Neural cell (in vitro differentiated cells): Measurements from ENCODE around the gene FOXI1. TPM values are rescaled to one million over a fixed set of nuclear protein-coding genes. Genes with fewer than 3 reads are reported as not detected.

ENCODE experiments used
- H2AFZ ChIP-seq: fragments of 200-600, 300-800 bp; sonication (generic), shearing (Covaris generic); 2 replicates; pipeline ENCODE4 v1.6.0; 2014; ENCODE audit warnings: low read depth, mild to moderate bottlenecking, antibody characterized with exemption, low read length, moderate library complexity
- H3F3A ChIP-seq: fragments of 200-600 bp; shearing (Covaris generic); 2 replicates; pipeline ENCODE4 v1.6.1; 2016; ENCODE audit warnings: mild to moderate bottlenecking, moderate library complexity, mixed read lengths, antibody characterized with exemption, low read length; ENCODE audit not compliant: insufficient read depth, poor library complexity, severe bottlenecking
- H3K27ac ChIP-seq: fragments of 200-600, 300-800 bp; sonication (generic), shearing (Covaris generic); 2 replicates; pipeline ENCODE4 v1.5.1; 2014; ENCODE audit warnings: mild to moderate bottlenecking, low read length, moderate library complexity
- H3K27me3 ChIP-seq: fragments of 300-800, 200-600 bp; sonication (generic), shearing (Covaris generic); 2 replicates; pipeline ENCODE4 v1.6.0; 2014; ENCODE audit warnings: mild to moderate bottlenecking, low read depth, low read length, moderate library complexity; ENCODE audit not compliant: insufficient read depth
- H3K36me3 ChIP-seq: fragments of 300-800, 200-600 bp; sonication (generic), shearing (Covaris generic); 2 replicates; pipeline ENCODE4 v1.5.1; 2014; ENCODE audit warnings: mild to moderate bottlenecking, antibody characterized with exemption, low read length, moderate library complexity; ENCODE audit not compliant: insufficient read depth
- H3K4me2 ChIP-seq: fragments of 300-800, 200-600 bp; sonication (generic), shearing (Covaris generic); 2 replicates; pipeline ENCODE4 v1.6.0; 2014; ENCODE audit warnings: mild to moderate bottlenecking, low read length
- H3K4me3 ChIP-seq: fragments of 300-800, 200-600 bp; sonication (generic), shearing (Covaris generic); 2 replicates; pipeline ENCODE4 v1.5.1; 2014; ENCODE audit warnings: mild to moderate bottlenecking, low read length, moderate library complexity
- H3K79me2 ChIP-seq: fragments of 200-600 bp; shearing (Covaris generic); replicated peaks from 2 replicates; pipeline ENCODE4 v1.6.0; 2014; ENCODE audit warnings: mild to moderate bottlenecking, low read length, moderate library complexity; ENCODE audit not compliant: insufficient read depth
- H3K9ac ChIP-seq: fragments of 300-800, 200-600 bp; sonication (generic), shearing (Covaris generic); 2 replicates; pipeline ENCODE4 v1.6.1; 2016; ENCODE audit warnings: mild to moderate bottlenecking, low read length, mixed read lengths
- H3K9me2 ChIP-seq: fragments of 200-600 bp; shearing (Covaris generic); 2 replicates; pipeline ENCODE4 v1.6.1; 2016; ENCODE audit warnings: mild to moderate bottlenecking, low read length, mixed read lengths; ENCODE audit not compliant: insufficient read depth
- H3K9me3 ChIP-seq: fragments of 200-600, 300-800 bp; sonication (generic), shearing (Covaris generic); 2 replicates; pipeline ENCODE4 v1.6.1; 2016; ENCODE audit warnings: mild to moderate bottlenecking, mixed run types, low read length, moderate library complexity, mixed read lengths
- H4K20me1 ChIP-seq: fragments of 200-600 bp; shearing (Covaris generic); 2 replicates; pipeline ENCODE4 v1.6.1; 2016; ENCODE audit warnings: mild to moderate bottlenecking, mixed run types; ENCODE audit not compliant: insufficient read depth
- EP300 ChIP-seq: fragments of 450-650 bp; conservative IDR thresholded peaks from 2 replicates; pipeline ENCODE4 v1.6.1; 2014; ENCODE audit warnings: antibody characterized with exemption, mild to moderate bottlenecking, moderate library complexity; ENCODE audit not compliant: poor library complexity, severe bottlenecking
- EZH2 ChIP-seq: fragments of 200-600, 300-800 bp; shearing (Covaris generic), sonication (generic); IDR thresholded peaks from 2 replicates; pipeline ENCODE4 v1.6.1; 2014; ENCODE audit warnings: antibody characterized with exemption, low read length, borderline replicate concordance, mild to moderate bottlenecking; ENCODE audit not compliant: insufficient read depth, poor library complexity, severe bottlenecking
- MXI1 ChIP-seq: fragments of 450-650 bp; conservative IDR thresholded peaks from 2 replicates; pipeline ENCODE4 v1.6.1; 2014; ENCODE audit warnings: antibody characterized with exemption, mild to moderate bottlenecking; ENCODE audit not compliant: poor library complexity, severe bottlenecking
- POLR2AphosphoS5 ChIP-seq: IDR thresholded peaks from 2 replicates; pipeline ENCODE4 v1.6.1; 2012
- RAD21 ChIP-seq: fragments of 450-650 bp; conservative IDR thresholded peaks from 2 replicates; pipeline ENCODE4 v1.6.1; 2014; ENCODE audit warnings: antibody characterized with exemption, mild to moderate bottlenecking, moderate library complexity
- SMC3 ChIP-seq: fragments of 450-650 bp; conservative IDR thresholded peaks from 2 replicates; pipeline ENCODE4 v1.6.1; 2014; ENCODE audit warnings: antibody characterized with exemption, mild to moderate bottlenecking, moderate library complexity; ENCODE audit not compliant: poor library complexity
- TAF1 ChIP-seq: IDR thresholded peaks from 2 replicates; pipeline ENCODE4 v1.6.1; 2012; ENCODE audit warnings: low read depth
- polyA plus RNA-seq: library from polyadenylated mRNA; depleted of rRNA; stranded (reverse); fragments of >200 nt; gene quantifications from 2 replicates; pipeline ENCODE4 v1.2.3, GENCODE V29; 2014
- TF ChIP-seq, protein P1 (sequence below): fragments of 450-650 bp; IDR thresholded peaks from 2 replicates; pipeline ENCODE4 v1.5.1; 2014; ENCODE audit warnings: antibody characterized with exemption, mild to moderate bottlenecking, moderate library complexity; ENCODE audit not compliant: poor library complexity, severe bottlenecking
- TF ChIP-seq, protein P2 (sequence below): IDR thresholded peaks from 2 replicates; pipeline ENCODE4 v1.6.1; 2012; ENCODE audit warnings: borderline replicate concordance

Gene FOXI1
- polyA plus RNA-seq, 1 donor from 2014 or later, result not detected

DNA sequence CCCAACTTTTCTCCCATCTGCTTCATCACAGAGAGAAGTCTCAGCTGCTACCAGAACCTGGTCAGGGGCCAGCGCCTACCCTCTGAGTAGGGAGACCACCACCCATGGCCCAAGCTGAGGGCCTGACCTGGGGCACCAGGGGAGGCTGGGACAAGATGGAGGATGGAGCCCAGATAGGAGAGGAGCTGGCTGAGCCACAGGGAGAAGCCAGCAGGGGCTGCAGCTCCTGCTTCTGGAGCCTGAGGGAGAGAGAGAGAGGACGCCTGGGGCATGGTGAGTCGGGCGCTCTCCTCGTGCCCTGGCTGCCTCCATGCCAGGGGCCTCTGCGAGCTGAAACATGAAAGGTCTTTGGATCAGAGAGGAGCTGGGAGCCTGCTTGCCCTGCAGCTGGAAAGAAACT, 1.4 kb upstream of the FOXI1 start:
- Histone ChIP-seq H3K27me3 (no peaks in the 10 kb centered on the region), H3K36me3 (no peaks in the 10 kb centered on the region), H2AFZ (no peak overlapping the region), H3K9me3 (no peaks in the 10 kb centered on the region), H3F3A (no peaks in the 10 kb centered on the region), H3K4me2 (no peak overlapping the region), H3K9ac (no peak overlapping the region), H4K20me1 (no peaks in the 10 kb centered on the region), H3K4me3 (no peak overlapping the region), H3K27ac (no peak overlapping the region), H3K9me2 (no peaks in the 10 kb centered on the region), H3K79me2 (no peaks in the 10 kb centered on the region)
- no peak for TF ChIP-seq TAF1
- TF ChIP-seq, protein P1, sequence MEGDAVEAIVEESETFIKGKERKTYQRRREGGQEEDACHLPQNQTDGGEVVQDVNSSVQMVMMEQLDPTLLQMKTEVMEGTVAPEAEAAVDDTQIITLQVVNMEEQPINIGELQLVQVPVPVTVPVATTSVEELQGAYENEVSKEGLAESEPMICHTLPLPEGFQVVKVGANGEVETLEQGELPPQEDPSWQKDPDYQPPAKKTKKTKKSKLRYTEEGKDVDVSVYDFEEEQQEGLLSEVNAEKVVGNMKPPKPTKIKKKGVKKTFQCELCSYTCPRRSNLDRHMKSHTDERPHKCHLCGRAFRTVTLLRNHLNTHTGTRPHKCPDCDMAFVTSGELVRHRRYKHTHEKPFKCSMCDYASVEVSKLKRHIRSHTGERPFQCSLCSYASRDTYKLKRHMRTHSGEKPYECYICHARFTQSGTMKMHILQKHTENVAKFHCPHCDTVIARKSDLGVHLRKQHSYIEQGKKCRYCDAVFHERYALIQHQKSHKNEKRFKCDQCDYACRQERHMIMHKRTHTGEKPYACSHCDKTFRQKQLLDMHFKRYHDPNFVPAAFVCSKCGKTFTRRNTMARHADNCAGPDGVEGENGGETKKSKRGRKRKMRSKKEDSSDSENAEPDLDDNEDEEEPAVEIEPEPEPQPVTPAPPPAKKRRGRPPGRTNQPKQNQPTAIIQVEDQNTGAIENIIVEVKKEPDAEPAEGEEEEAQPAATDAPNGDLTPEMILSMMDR, result no peak
- no peak for TF ChIP-seq EZH2
- TF ChIP-seq SMC3, result no peak

DNA sequence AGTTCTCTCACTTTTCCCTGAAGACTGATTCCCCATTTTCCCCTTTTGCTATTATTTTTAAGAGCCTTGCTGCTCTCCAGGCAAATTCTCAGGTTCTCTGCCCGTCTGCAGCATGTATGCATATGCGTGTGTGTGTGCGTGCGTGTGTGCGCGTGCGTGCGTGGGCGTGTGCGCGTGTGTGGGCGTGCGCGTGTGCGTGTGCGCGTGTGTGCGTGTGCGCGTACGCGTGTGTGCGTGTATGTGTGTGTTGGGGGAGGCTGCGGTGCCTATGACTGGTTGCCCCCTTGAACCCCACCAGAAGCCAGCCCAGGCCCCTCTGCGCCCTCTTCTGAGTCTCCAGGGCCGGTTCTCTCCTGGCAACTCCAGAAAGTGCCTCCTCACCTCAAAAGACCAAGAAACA, 987 bp upstream of the FOXI1 start:
- H3K36me3 ChIP-seq, result no peaks in the 10 kb centered on the region
- H2AFZ ChIP-seq, result no peak overlapping the region
- no peaks in the 10 kb centered on the region for H4K20me1 ChIP-seq
- no peak overlapping the region for H3K4me3 ChIP-seq
- no peak overlapping the region for H3K27ac ChIP-seq
- no peaks in the 10 kb centered on the region for H3K9me3 ChIP-seq
- H3K79me2 ChIP-seq, result no peaks in the 10 kb centered on the region
- H3K4me2 ChIP-seq, result no peak overlapping the region
- no peaks in the 10 kb centered on the region for H3F3A ChIP-seq
- H3K9me2 ChIP-seq, result no peaks in the 10 kb centered on the region
- TF ChIP-seq, protein P2, sequence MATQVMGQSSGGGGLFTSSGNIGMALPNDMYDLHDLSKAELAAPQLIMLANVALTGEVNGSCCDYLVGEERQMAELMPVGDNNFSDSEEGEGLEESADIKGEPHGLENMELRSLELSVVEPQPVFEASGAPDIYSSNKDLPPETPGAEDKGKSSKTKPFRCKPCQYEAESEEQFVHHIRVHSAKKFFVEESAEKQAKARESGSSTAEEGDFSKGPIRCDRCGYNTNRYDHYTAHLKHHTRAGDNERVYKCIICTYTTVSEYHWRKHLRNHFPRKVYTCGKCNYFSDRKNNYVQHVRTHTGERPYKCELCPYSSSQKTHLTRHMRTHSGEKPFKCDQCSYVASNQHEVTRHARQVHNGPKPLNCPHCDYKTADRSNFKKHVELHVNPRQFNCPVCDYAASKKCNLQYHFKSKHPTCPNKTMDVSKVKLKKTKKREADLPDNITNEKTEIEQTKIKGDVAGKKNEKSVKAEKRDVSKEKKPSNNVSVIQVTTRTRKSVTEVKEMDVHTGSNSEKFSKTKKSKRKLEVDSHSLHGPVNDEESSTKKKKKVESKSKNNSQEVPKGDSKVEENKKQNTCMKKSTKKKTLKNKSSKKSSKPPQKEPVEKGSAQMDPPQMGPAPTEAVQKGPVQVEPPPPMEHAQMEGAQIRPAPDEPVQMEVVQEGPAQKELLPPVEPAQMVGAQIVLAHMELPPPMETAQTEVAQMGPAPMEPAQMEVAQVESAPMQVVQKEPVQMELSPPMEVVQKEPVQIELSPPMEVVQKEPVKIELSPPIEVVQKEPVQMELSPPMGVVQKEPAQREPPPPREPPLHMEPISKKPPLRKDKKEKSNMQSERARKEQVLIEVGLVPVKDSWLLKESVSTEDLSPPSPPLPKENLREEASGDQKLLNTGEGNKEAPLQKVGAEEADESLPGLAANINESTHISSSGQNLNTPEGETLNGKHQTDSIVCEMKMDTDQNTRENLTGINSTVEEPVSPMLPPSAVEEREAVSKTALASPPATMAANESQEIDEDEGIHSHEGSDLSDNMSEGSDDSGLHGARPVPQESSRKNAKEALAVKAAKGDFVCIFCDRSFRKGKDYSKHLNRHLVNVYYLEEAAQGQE, result no peak
- no peak overlapping the region for H3K9ac ChIP-seq
- no peaks in the 10 kb centered on the region for H3K27me3 ChIP-seq

DNA sequence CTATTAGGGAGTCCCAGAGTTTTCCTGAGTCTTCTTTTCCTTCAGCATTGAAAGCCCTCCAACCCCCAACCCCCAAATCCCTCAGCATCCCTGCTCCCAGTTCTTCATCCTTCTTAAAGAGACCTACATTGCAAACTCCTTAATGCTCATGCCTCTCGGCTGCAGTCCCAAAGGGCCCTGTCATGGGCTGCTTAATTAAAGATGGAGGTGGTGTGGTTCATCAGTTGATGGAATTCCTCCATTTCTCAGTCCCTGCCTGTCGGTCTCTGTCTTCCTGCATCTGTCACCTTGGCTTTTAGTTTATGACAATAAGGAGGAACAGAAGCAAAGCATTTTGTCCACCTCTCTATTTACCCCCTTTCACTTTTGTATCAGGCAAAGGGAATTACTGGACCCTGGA, 2.0 kb downstream of the FOXI1 start:
- Histone ChIP-seq H3K4me2 (no peak overlapping the region), H3K9me2 (no peaks in the 10 kb centered on the region), H3K9me3 (no peaks in the 10 kb centered on the region), H3K27ac (no peak overlapping the region), H3K4me3 (no peak overlapping the region), H3K36me3 (no peaks in the 10 kb centered on the region), H3K9ac (no peak overlapping the region), H3K27me3 (no peaks in the 10 kb centered on the region), H4K20me1 (no peaks in the 10 kb centered on the region), H2AFZ (no peak overlapping the region), H3F3A (no peaks in the 10 kb centered on the region), H3K79me2 (no peaks in the 10 kb centered on the region)
- TF ChIP-seq MXI1 (no peak), SMC3 (no peak), POLR2AphosphoS5 (no peak), EP300 (no peak), EZH2 (no peak), RAD21 (no peak), TAF1 (no peak)
- TF ChIP-seq, protein P2, result no peak
- TF ChIP-seq, protein P1, result no peak
